ENCODE results near the gene PCGF2.
"Not testable (repeated sequence)": the region's sequence is repeated elsewhere in the genome, so short reads cannot be mapped to it uniquely, and the experiment has no call there.

PCGF2 gene

GRCh38 chr17:38796451-38797157 lies 48.5 kb upstream of the PCGF2 start:
- H3K4me3 ChIP-seq (ENCODE audit: low read length): no peak overlapping the region
- H3K4me2 ChIP-seq (ENCODE audit: low read depth, low read length): 0 out of 2 replicates have a peak overlapping the region, but pooled peaks have one; percentile 95
- peaks cover 4% of the 10 kb centered on the region; the same call in 1 of the 2 replicates for H3K36me3 ChIP-seq (replicated peaks; ENCODE audit: insufficient read depth, low read length)
- H3K27me3 ChIP-seq (replicated peaks; ENCODE audit: insufficient read depth, low read length): no peaks in the 10 kb centered on the region
- TF ChIP-seq CTCF (IDR thresholded peaks at IDR 0.05; ENCODE audit: low read length): no peak
- peaks cover 20% of the 10 kb centered on the region; the same call in 1 of the 2 replicates for H3K4me1 ChIP-seq (ENCODE audit: low read length)
- no peaks in the 10 kb centered on the region for H4K20me1 ChIP-seq (ENCODE audit: insufficient read depth, low read length)
- DNase-seq: no peak
- peaks cover 58% of the 10 kb centered on the region for H3K79me2 ChIP-seq (ENCODE audit: low read length)
- H3K9me3 ChIP-seq (replicated peaks; ENCODE audit: insufficient read depth, low read length): no peaks in the 10 kb centered on the region
- no peak overlapping the region for H2AFZ ChIP-seq (ENCODE audit: low read length)
- H3F3A ChIP-seq (ENCODE audit: insufficient read depth, low read length): peaks cover 18% of the 10 kb centered on the region
- no peak overlapping the region for H3K9ac ChIP-seq (ENCODE audit: low read length)
- no peaks in the 10 kb centered on the region for H3K9me2 ChIP-seq (replicated peaks; ENCODE audit: insufficient read depth, low read length)
- H3K27ac ChIP-seq (ENCODE audit: low read length): no peak overlapping the region

GRCh38 chr17:38794221-38794620 lies 46.1 kb upstream of the PCGF2 start:
- TF ChIP-seq EZH2phosphoT487 (IDR thresholded peaks at IDR 0.05; ENCODE audit: low read length): no peak
- no peak for TF ChIP-seq CTCF (IDR thresholded peaks at IDR 0.05; ENCODE audit: low read length)
- TF ChIP-seq EZH2 (optimal IDR thresholded peaks at IDR 0.05; ENCODE audit: low read depth, low read length): no peak
- Histone ChIP-seq H3K4me1 (ENCODE audit: low read length) (peaks cover 17% of the 10 kb centered on the region; the same call in 1 of the 2 replicates), H3F3A (ENCODE audit: insufficient read depth, low read length) (peaks cover 12% of the 10 kb centered on the region; the same call in 1 of the 2 replicates), H3K79me2 (ENCODE audit: low read length) (peaks cover 64% of the 10 kb centered on the region), H3K27ac (ENCODE audit: low read length) (no peak overlapping the region), H3K27me3 (replicated peaks; ENCODE audit: insufficient read depth, low read length) (no peaks in the 10 kb centered on the region), H3K9ac (ENCODE audit: low read length) (no peak overlapping the region), H3K4me3 (ENCODE audit: low read length) (no peak overlapping the region), H3K36me3 (replicated peaks; ENCODE audit: insufficient read depth, low read length) (no peaks in the 10 kb centered on the region), H3K9me3 (replicated peaks; ENCODE audit: insufficient read depth, low read length) (no peaks in the 10 kb centered on the region), H3K9me2 (replicated peaks; ENCODE audit: insufficient read depth, low read length) (no peaks in the 10 kb centered on the region), H2AFZ (ENCODE audit: low read length) (no peak overlapping the region), H3K4me2 (ENCODE audit: low read depth, low read length) (no peak overlapping the region), H4K20me1 (ENCODE audit: insufficient read depth, low read length) (no peaks in the 10 kb centered on the region)
- DNase-seq: no peak

GRCh38 chr17:38791162-38791561 lies 43.0 kb upstream of the PCGF2 start:
- Histone ChIP-seq H3K9me3 (replicated peaks; ENCODE audit: insufficient read depth, low read length) (no peaks in the 10 kb centered on the region), H4K20me1 (ENCODE audit: insufficient read depth, low read length) (no peaks in the 10 kb centered on the region), H3K4me3 (ENCODE audit: low read length) (no peak overlapping the region), H3K27ac (ENCODE audit: low read length) (no peak overlapping the region), H3K36me3 (replicated peaks; ENCODE audit: insufficient read depth, low read length) (no peaks in the 10 kb centered on the region), H3K27me3 (replicated peaks; ENCODE audit: insufficient read depth, low read length) (no peaks in the 10 kb centered on the region), H3K9me2 (replicated peaks; ENCODE audit: insufficient read depth, low read length) (no peaks in the 10 kb centered on the region), H3F3A (ENCODE audit: insufficient read depth, low read length) (no peaks in the 10 kb centered on the region), H3K9ac (ENCODE audit: low read length) (no peak overlapping the region), H3K4me1 (ENCODE audit: low read length) (0 out of 2 replicates have a peak, but pooled peaks cover 1% of the 10 kb centered on the region), H3K79me2 (ENCODE audit: low read length) (peaks cover 36% of the 10 kb centered on the region), H3K4me2 (ENCODE audit: low read depth, low read length) (no peak overlapping the region), H2AFZ (ENCODE audit: low read length) (no peak overlapping the region)
- no peak for DNase-seq
- TF ChIP-seq CTCF (IDR thresholded peaks at IDR 0.05; ENCODE audit: low read length) (no peak), EZH2 (optimal IDR thresholded peaks at IDR 0.05; ENCODE audit: low read depth, low read length) (no peak), EZH2phosphoT487 (IDR thresholded peaks at IDR 0.05; ENCODE audit: low read length) (no peak)

GRCh38 chr17:38790148-38790707 lies 42.1 kb upstream of the PCGF2 start:
- H3K27ac ChIP-seq (ENCODE audit: low read length): not testable (repeated sequence)

More at GRCh38 chr17:38790148-38790707, 42.1 kb upstream of the PCGF2 start:
- H3K4me3 ChIP-seq (ENCODE audit: low read length); DNase-seq; H3K9me2 ChIP-seq (replicated peaks; ENCODE audit: insufficient read depth, low read length); H3K4me2 ChIP-seq (ENCODE audit: low read depth, low read length); H3K4me1 ChIP-seq (ENCODE audit: low read length); H3F3A ChIP-seq (ENCODE audit: insufficient read depth, low read length); H3K9ac ChIP-seq (ENCODE audit: low read length); H3K27me3 ChIP-seq (replicated peaks; ENCODE audit: insufficient read depth, low read length); H4K20me1 ChIP-seq (ENCODE audit: insufficient read depth, low read length); H3K36me3 ChIP-seq (replicated peaks; ENCODE audit: insufficient read depth, low read length); H2AFZ ChIP-seq (ENCODE audit: low read length); H3K9me3 ChIP-seq (replicated peaks; ENCODE audit: insufficient read depth, low read length): not testable (repeated sequence)
- peaks cover 27% of the 10 kb centered on the region for H3K79me2 ChIP-seq (ENCODE audit: low read length)
